BJ (cell line): ENCODE data around the gene SLC38A7. TPM values are rescaled to one million over a fixed set of nuclear protein-coding genes. Genes with fewer than 3 reads are reported as not detected.

Experiments
- CTCF ChIA-PET: fragments of 350-600 bp; formaldehyde crosslinking; extraction: SDS; loops from one replicate; lab custom pipeline; 2021; ENCODE audit warnings: antibody characterized with exemption, inconsistent platforms; lab: Yijun Ruan, JAX
- POLR2A ChIA-PET: fragments of 300-600 bp; sonication (Branson Sonifier 250); formaldehyde crosslinking; extraction: SDS; loops from one replicate; lab custom pipeline; 2021; ENCODE audit warnings: antibody characterized with exemption; lab: Charles Lee
- DNase-seq: peaks from one replicate; pipeline ENCODE4 v3.0.0-alpha.2; 2011; ENCODE audit warnings: low read depth
- H3K27me3 ChIP-seq: 2 replicates; pipeline ENCODE4 v1.6.0; 2011; ENCODE audit warnings: low read length; ENCODE audit not compliant: control insufficient read depth, insufficient read depth
- H3K36me3 ChIP-seq: 2 replicates; pipeline ENCODE4 v1.5.1; 2011; ENCODE audit warnings: low read length; ENCODE audit not compliant: control insufficient read depth, insufficient read depth
- H3K4me3 ChIP-seq: 2 replicates; pipeline ENCODE4 v1.5.1; 2011; ENCODE audit warnings: low read depth, mild to moderate bottlenecking, control low read depth, low read length
- CTCF ChIP-seq: IDR thresholded peaks from 2 replicates; pipeline ENCODE4 v1.5.1; 2011; ENCODE audit warnings: low read depth, mild to moderate bottlenecking, control low read depth, inconsistent platforms, low read length, moderate library complexity; ENCODE audit not compliant: insufficient read depth
- polyA plus RNA-seq: library from polyadenylated mRNA; depleted of rRNA; stranded (reverse); fragments of >200 nt; gene quantifications from 2 replicates; pipeline ENCODE4 v1.2.3, GENCODE V29; 2011

Gene SLC38A7
- polyA plus RNA-seq, 1 experiment, result 24.1 TPM

DNA sequence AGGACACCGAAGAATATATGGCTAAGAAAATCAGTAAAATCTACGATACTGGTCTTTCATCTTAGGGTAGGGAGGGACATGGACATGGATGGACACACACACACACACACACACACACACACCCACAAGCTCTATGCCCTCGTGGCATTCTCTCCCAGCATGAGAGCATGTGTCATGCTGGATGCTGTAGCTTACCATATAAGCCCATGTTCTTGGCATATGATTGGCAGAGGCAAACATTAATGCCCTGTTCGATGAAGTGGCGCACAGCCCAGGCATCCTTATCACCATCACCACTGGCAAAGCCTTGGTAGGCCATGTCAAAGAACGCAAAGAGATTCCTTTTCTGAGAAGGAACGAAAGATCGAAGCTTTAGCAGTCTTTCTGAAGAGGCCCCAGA is 31.9 kb upstream of the SLC38A7 start:
- Histone ChIP-seq H3K27me3 (no peaks in the 10 kb centered on the region), H3K36me3 (peaks cover 14% of the 10 kb centered on the region), H3K4me3 (no peak overlapping the region)
- POLR2A ChIA-PET, result no interaction called here
- no peak for TF ChIP-seq CTCF
- CTCF ChIA-PET, result no interaction called here
- DNase-seq, result no peak

GRCh38 chr16:58713742-58714141 is 29.2 kb upstream of the SLC38A7 start:
- no peak for DNase-seq
- Histone ChIP-seq H3K27me3 (no peaks in the 10 kb centered on the region), H3K36me3 (peaks cover 15% of the 10 kb centered on the region), H3K4me3 (no peak overlapping the region)
- TF ChIP-seq CTCF, result no peak
- CTCF ChIA-PET, result no interaction called here
- POLR2A ChIA-PET, result no interaction called here

DNA sequence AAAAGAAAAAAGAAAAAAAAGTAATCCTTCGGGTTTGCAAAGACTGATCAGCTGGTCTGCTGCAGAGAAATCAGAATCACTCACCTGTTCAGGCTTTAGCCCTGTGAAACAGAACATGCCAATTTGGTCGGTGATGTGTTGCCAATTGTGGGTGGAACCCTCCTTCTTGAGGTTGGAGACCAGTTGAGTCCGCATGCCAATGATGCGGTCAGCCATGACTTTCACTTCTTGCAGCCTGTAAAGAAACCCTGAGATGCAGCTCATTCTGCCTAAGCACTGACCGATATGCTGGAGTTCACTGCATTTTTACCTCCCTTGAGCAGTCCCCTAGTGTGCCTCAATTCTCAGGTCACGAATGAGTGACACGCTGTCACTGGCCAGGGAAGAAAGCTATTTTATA is 24.8 kb upstream of the SLC38A7 start:
- no peak for DNase-seq
- ChIA-PET CTCF (no interaction called here), POLR2A (no interaction called here)
- peaks cover 8% of the 10 kb centered on the region for H3K36me3 ChIP-seq
- no peak for TF ChIP-seq CTCF
- no peaks in the 10 kb centered on the region for H3K27me3 ChIP-seq
- H3K4me3 ChIP-seq, result no peak overlapping the region

DNA sequence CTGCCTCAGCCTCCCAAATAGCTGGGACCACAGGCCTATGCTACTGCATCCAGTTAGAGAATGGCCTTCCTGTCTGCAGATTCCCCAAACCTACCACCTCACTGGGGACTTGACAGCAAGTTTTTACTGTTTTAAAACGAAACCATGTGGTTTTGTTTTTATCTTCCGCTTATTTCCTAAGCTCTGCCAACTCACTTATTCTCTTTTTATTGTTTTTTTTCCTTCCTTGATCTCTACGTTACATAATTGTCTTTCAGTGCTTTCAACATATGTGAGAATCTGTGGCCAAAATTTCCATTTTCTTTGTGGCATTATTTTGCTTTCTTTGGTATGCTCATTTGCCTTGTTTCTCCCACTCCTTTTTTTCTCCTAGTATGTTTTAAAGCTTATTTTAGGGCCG is 14.6 kb upstream of the SLC38A7 start:
- Histone ChIP-seq H3K4me3 (no peak overlapping the region), H3K36me3 (no peaks in the 10 kb centered on the region), H3K27me3 (no peaks in the 10 kb centered on the region)
- TF ChIP-seq CTCF, result no peak
- CTCF ChIA-PET, result interaction anchor here (0.6 to 0.9 kb wide), 3 partner anchors 9 to 212 kb away, joined by 3 to 4 read pairs (median 3); partner anchors contain the start of gene SLC38A7
- POLR2A ChIA-PET, result no interaction called here
- DNase-seq, result no peak

DNA sequence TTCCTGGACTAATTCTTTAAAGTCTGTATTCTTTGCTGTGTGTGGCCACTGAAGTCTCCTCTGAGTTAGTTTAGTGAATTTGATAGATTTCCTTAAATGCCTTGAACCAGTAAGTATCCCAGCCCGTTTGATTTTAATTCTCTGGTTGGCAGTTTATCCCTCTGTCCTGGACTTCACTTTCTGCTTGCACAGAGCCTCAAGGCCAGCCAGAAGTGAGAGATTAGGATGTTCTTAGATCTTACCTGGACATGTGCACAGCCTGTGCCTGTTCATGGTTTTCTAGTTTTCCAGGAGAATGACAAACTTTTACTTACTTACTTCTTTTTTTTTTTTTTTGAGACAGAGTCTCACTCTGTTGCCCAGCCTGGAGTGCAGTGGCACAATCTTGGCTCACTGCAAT is 10.8 kb upstream of the SLC38A7 start:
- CTCF ChIA-PET, result no interaction called here
- no peak overlapping the region for H3K4me3 ChIP-seq
- DNase-seq, result no peak
- H3K36me3 ChIP-seq, result no peaks in the 10 kb centered on the region
- POLR2A ChIA-PET, result no interaction called here
- TF ChIP-seq CTCF, result no peak
- H3K27me3 ChIP-seq, result no peaks in the 10 kb centered on the region
